HepG2 (cell line): ENCODE data around the gene PRPF4. TPM values are rescaled to one million over a fixed set of nuclear protein-coding genes. Genes with fewer than 3 reads are reported as not detected.

Experiments
- ADNP ChIP-seq: sonication (generic); formaldehyde crosslinking; IDR thresholded peaks from 2 replicates; pipeline ENCODE4 v1.4.0; 2020; ENCODE audit warnings: missing genetic modification reagents
- AGO2 ChIP-seq: fragments of 200-400 bp; formaldehyde crosslinking; optimal IDR thresholded peaks from 2 replicates; pipeline ENCODE3; 2017; ENCODE audit warnings: mild to moderate bottlenecking, low read depth, low read length, moderate library complexity
- ATF7-NPFF ChIP-seq: sonication (generic); formaldehyde crosslinking; IDR thresholded peaks from 2 replicates; pipeline ENCODE4 v1.8.1; 2023; ENCODE audit warnings: mild to moderate bottlenecking, low read depth, missing genetic modification reagents, moderate library complexity
- DDIT3 ChIP-seq: sonication (generic); formaldehyde crosslinking; IDR thresholded peaks from 2 replicates; pipeline ENCODE4 v1.4.0; 2020; ENCODE audit warnings: mild to moderate bottlenecking, missing genetic modification reagents
- GZF1 ChIP-seq: sonication (generic); formaldehyde crosslinking; IDR thresholded peaks from 2 replicates; pipeline ENCODE4 v1.5.1; 2020; ENCODE audit warnings: mild to moderate bottlenecking, missing genetic modification reagents
- POLR2G ChIP-seq: fragments of 200-400 bp; formaldehyde crosslinking; IDR thresholded peaks from 2 replicates; pipeline ENCODE4 v1.6.1; 2018; ENCODE audit warnings: mild to moderate bottlenecking, low read depth, low read length, moderate library complexity
- TBX3 ChIP-seq: fragments of 450-650 bp; IDR thresholded peaks from 2 replicates; pipeline ENCODE4 v1.6.1; 2017; ENCODE audit warnings: antibody characterized with exemption, mild to moderate bottlenecking, inconsistent platforms, borderline replicate concordance
- TEAD3 ChIP-seq: optimal IDR thresholded peaks from 2 replicates; pipeline ENCODE3; 2016; ENCODE audit warnings: borderline replicate concordance
- YEATS2 ChIP-seq: sonication (generic); formaldehyde crosslinking; IDR thresholded peaks from 2 replicates; pipeline ENCODE4 v1.4.0; 2020; ENCODE audit warnings: missing genetic modification reagents, borderline replicate concordance
- ZBTB14 ChIP-seq: sonication (generic); formaldehyde crosslinking; IDR thresholded peaks from 2 replicates; pipeline ENCODE4 v1.4.0; 2020; ENCODE audit warnings: missing genetic modification reagents
- ZNF124 ChIP-seq: sonication (generic); formaldehyde crosslinking; IDR thresholded peaks from 2 replicates; pipeline ENCODE4 v1.4.0; 2020; ENCODE audit warnings: missing genetic modification reagents
- ZNF230 ChIP-seq: sonication (generic); formaldehyde crosslinking; IDR thresholded peaks from 2 replicates; pipeline ENCODE4 v1.4.0; 2020; ENCODE audit warnings: mild to moderate bottlenecking, missing genetic modification reagents
- ZNF282 ChIP-seq: fragments of 450-650 bp; IDR thresholded peaks from 2 replicates; pipeline ENCODE4 v1.6.1; 2018; ENCODE audit not compliant: partially characterized antibody
- ZNF382 ChIP-seq: sonication (generic); formaldehyde crosslinking; IDR thresholded peaks from 2 replicates; pipeline ENCODE4 v1.5.0; 2020; ENCODE audit warnings: missing genetic modification reagents, mild to moderate bottlenecking, borderline replicate concordance
- ZNF646 ChIP-seq: sonication (generic); formaldehyde crosslinking; IDR thresholded peaks from 2 replicates; pipeline ENCODE4 v1.9.0; 2021; ENCODE audit warnings: mild to moderate bottlenecking, missing genetic modification reagents
- ZNF788 ChIP-seq: sonication (generic); formaldehyde crosslinking; IDR thresholded peaks from 2 replicates; pipeline ENCODE4 v1.5.0; 2020; ENCODE audit warnings: mild to moderate bottlenecking, missing genetic modification reagents, borderline replicate concordance
- polyA plus RNA-seq, 8 experiments: library from polyadenylated mRNA; depleted of rRNA in 3 of 8; stranded (reverse) in 7 of 8; unstranded in 1 of 8; fragments of >200 nt; fragmentation: Illumina TruSeq in 4 of 8; extraction: Trizol in 4 of 8; gene quantifications; 2 replicates each; pipeline versions ENCODE4 v1.2.1 to v1.2.3, GENCODE V29; 2011 to 2016; ENCODE audit warnings: low read depth in 4 of 8, missing spikeins in 1 of 8, mixed read lengths in 1 of 8; ENCODE audit not compliant: insufficient read depth in 1 of 8
- total RNA-seq, 5 experiments: library from RNA; depleted of rRNA; stranded (reverse); fragments of >200 nt; fragmentation: Illumina TruSeq; extraction: Trizol; gene quantifications; 2 replicates each; pipeline ENCODE4 v1.2.3, GENCODE V29; 2016; ENCODE audit warnings: low read depth in 1 of 5
- TF ChIP-seq, protein P1 (sequence below): sonication (generic); formaldehyde crosslinking; IDR thresholded peaks from 2 replicates; pipeline ENCODE4 v1.4.0; 2020; ENCODE audit warnings: low read depth, mild to moderate bottlenecking, missing genetic modification reagents

The PRPF4 gene
- total and polyA plus RNA-seq, 2 of the 13 experiments (the other 11 are each of a cell fraction or from before 2014, with no cell fraction given), result 10.3 to 49.0 TPM

DNA sequence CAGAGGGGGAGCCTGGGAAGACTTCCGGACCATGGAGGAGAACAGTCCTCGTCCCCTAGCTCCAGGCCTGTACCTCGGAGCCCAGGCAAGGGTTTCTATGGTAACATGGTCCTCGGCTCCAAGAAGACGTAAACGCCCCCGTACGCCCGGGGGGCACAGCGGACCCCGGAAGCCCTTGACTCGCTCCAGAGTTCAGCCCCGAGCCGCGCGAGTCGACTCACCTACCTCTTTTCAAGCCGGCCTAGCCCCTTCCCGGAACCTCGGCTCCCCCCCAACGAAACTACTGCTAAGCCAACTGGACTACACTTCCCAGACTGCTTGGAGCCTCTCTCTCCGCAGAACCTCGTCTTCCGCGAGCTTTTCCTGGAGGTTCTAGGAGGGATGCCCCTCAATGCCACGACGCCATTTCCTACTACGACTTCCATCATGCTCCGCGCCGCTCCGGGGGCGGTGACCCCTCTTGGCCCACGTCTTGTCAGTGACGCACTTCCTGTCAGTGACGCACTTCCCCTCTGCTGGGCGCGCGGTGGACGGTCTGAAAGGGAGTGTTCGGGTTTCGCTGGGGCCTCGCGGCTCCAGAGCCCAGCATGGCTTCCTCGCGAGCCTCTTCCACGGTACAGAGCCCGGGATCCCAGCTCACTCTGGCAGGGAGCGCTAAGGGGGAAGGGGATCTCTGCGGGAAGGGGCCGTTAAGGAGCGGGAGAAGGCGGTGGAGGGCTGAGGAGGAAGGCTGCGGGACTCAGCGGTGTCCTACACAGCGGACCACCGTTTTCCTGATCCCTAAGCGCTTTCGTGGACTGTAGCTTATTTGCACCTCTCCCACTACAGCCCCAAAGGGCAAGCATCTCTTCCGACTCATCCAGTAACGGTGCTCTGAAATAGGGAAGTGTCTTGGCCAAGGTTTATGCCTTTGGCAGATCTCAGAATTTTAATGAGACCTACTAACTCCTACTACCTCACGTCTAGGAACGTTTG is at the start of gene PRPF4, which contains the start of gene CDC26 (continued):
- TF ChIP-seq AGO2 (peak; percentile 26), ATF7-NPFF (CRISPR knock-in tag) (0 out of 2 replicates have a peak, but pooled peaks have one; percentile 32), ZBTB14 (0 out of 2 replicates have a peak, but pooled peaks have one; percentile 29), ZNF382 (no peak), ZNF646 (CRISPR knock-in tag) (no peak), YEATS2 (CRISPR knock-in tag) (peak; percentile 96), ADNP (CRISPR knock-in tag) (no peak), ZNF788 (CRISPR knock-in tag) (peak; percentile 91; the same call in 1 of the 2 replicates), GZF1 (CRISPR knock-in tag) (0 out of 2 replicates have a peak, but pooled peaks have one; percentile 32), ZNF124 (CRISPR knock-in tag) (peak; percentile 67; the same call in 1 of the 2 replicates), TBX3 (no peak), POLR2G (peak; percentile 97), ZNF230 (CRISPR knock-in tag) (no peak), TEAD3 (CRISPR knock-in tag) (peak; percentile 54), DDIT3 (CRISPR knock-in tag) (no peak), ZNF282 (no peak)
- TF ChIP-seq, protein P1, sequence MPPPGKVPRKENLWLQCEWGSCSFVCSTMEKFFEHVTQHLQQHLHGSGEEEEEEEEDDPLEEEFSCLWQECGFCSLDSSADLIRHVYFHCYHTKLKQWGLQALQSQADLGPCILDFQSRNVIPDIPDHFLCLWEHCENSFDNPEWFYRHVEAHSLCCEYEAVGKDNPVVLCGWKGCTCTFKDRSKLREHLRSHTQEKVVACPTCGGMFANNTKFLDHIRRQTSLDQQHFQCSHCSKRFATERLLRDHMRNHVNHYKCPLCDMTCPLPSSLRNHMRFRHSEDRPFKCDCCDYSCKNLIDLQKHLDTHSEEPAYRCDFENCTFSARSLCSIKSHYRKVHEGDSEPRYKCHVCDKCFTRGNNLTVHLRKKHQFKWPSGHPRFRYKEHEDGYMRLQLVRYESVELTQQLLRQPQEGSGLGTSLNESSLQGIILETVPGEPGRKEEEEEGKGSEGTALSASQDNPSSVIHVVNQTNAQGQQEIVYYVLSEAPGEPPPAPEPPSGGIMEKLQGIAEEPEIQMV (CRISPR knock-in tag), result 0 out of 2 replicates have a peak, but pooled peaks have one; percentile 15
